Measurements from ENCODE around the gene GMDS.

GRCh38 chr6:1798303-1798964 lies 447.0 kb downstream of the GMDS start:
- TF ChIP-seq CTCF (conservative IDR thresholded peaks at IDR 0.05 in 1 of 2, IDR thresholded peaks at IDR 0.05 in 1 of 2; ENCODE audit: low read depth in 1 of 2, low read length in 2 of 2) (no peak), EZH2 (IDR thresholded peaks at IDR 0.05; ENCODE audit: low read length, missing control alignments) (no peak)

All from fibroblast of lung (primary cell).